ENCODE results near the gene AZU1.

AZU1 gene

DNA sequence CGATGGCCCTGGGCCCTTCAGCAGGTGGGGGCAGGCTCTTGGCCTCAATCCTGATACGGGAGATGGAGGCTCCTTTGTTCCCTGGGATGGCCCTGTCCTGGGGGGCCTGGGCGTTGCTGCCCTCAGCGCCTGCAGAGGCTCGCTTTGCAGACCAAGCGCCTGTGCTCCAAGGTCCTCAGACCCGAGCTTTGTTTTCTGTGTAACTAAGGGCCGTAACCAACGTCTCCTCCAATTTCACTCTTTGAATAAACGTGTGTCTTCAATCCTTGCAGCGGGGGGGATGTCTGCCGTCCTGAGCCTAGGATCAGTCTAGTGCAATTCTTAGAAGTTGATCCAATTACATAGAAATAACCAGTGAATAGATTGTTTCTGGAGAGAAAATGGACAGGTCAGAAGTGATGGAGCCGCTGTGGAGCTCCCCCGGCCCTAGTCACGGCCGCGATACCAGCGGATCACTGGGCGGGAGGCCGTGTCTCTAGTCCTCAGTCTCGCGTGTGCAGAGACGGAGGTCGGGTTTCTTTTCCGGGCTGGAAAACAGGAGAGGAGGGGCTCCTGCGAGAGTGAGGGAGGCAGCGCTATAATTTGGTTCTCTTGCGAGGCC, 25.0 kb upstream of the AZU1 start:
- no peaks in the 10 kb centered on the region for H3K9me3 ChIP-seq (ENCODE audit: control insufficient read depth, insufficient read depth, low read length)
- H3K36me3 ChIP-seq (ENCODE audit: insufficient read depth, low read length), result peaks cover 41% of the 10 kb centered on the region
- H3K9ac ChIP-seq (ENCODE audit: low read depth, low read length), result no peak overlapping the region
- H3K4me1 ChIP-seq (ENCODE audit: insufficient read depth, low read length), result peaks cover 9% of the 10 kb centered on the region

DNA sequence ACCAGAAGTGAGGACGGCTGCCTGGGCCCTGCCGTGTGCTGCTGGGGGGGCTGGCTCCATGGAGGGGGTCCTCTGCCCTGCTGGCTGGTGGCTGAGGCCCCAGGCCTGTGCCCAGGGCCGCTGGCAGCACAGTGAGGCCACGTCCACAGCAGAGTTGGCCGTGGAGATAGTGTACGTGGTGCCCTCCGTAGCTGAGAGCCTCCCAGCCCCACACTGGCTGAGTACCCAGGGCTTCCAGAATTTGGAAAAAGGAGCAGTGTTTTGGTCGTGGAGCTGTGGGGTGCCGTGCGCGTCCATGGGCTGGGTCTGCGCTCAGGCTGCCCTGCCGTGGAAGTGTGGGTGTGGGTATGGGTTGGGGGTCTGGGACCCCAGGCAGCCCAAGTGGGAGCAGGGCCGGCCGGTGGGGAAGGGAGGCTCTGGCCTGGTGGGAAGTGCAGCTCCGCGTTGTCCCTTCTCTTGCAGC, 24.5 kb upstream of the AZU1 start:
- Histone ChIP-seq H3K9me3 (ENCODE audit: control insufficient read depth, insufficient read depth, low read length) (no peaks in the 10 kb centered on the region), H3K4me1 (ENCODE audit: insufficient read depth, low read length) (peaks cover 9% of the 10 kb centered on the region), H3K36me3 (ENCODE audit: insufficient read depth, low read length) (peaks cover 43% of the 10 kb centered on the region), H3K9ac (ENCODE audit: low read depth, low read length) (no peak overlapping the region)

DNA sequence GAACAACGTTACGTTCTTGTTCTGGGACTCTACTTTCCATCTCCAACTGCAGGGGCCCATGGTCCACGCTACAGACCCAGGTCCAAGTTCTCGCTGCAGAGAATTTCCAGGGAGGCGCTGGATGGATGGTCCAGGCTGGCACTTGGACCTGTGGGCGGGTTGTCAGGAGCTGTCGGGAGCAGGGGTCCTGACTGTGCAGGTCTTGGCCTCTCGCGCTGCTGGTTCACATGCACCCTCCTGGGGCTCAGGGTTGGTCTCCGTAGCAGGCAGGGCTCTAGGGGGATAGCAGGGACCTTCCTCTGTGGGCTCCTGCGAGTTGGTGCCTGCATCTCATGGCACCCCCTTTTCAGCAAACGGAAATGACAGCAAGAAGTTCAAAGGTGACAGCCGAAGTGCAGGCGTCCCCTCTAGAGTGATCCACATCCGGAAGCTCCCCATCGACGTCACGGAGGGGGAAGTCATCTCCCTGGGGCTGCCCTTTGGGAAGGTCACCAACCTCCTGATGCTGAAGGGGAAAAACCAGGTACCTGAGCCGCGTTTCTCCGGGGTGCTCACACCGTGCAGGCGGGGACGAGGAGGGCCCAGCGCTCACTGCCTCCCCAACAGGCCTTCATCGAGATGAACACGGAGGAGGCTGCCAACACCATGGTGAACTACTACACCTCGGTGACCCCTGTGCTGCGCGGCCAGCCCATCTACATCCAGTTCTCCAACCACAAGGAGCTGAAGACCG, 23.8 kb upstream of the AZU1 start:
- Histone ChIP-seq H3K4me1 (ENCODE audit: insufficient read depth, low read length) (peaks cover 9% of the 10 kb centered on the region), H3K9ac (ENCODE audit: low read depth, low read length) (no peak overlapping the region), H3K36me3 (ENCODE audit: insufficient read depth, low read length) (peaks cover 45% of the 10 kb centered on the region), H3K9me3 (ENCODE audit: control insufficient read depth, insufficient read depth, low read length) (no peaks in the 10 kb centered on the region)

GRCh38 chr19:804419-805165, 23.0 kb upstream of the AZU1 start:
- Histone ChIP-seq H3K9me3 (ENCODE audit: control insufficient read depth, insufficient read depth, low read length) (no peaks in the 10 kb centered on the region), H3K9ac (ENCODE audit: low read depth, low read length) (no peak overlapping the region), H3K36me3 (ENCODE audit: insufficient read depth, low read length) (peaks cover 51% of the 10 kb centered on the region), H3K4me1 (ENCODE audit: insufficient read depth, low read length) (peaks cover 9% of the 10 kb centered on the region)

- Histone ChIP-seq H3K9ac (ENCODE audit: low read depth, low read length) (no peak overlapping the region), H3K4me1 (ENCODE audit: insufficient read depth, low read length) (peaks cover 7% of the 10 kb centered on the region), H3K9me3 (ENCODE audit: control insufficient read depth, insufficient read depth, low read length) (no peaks in the 10 kb centered on the region), H3K36me3 (ENCODE audit: insufficient read depth, low read length) (peaks cover 55% of the 10 kb centered on the region)
Observed at GRCh38 chr19:805166-805551, 22.5 kb upstream of the AZU1 start.

DNA sequence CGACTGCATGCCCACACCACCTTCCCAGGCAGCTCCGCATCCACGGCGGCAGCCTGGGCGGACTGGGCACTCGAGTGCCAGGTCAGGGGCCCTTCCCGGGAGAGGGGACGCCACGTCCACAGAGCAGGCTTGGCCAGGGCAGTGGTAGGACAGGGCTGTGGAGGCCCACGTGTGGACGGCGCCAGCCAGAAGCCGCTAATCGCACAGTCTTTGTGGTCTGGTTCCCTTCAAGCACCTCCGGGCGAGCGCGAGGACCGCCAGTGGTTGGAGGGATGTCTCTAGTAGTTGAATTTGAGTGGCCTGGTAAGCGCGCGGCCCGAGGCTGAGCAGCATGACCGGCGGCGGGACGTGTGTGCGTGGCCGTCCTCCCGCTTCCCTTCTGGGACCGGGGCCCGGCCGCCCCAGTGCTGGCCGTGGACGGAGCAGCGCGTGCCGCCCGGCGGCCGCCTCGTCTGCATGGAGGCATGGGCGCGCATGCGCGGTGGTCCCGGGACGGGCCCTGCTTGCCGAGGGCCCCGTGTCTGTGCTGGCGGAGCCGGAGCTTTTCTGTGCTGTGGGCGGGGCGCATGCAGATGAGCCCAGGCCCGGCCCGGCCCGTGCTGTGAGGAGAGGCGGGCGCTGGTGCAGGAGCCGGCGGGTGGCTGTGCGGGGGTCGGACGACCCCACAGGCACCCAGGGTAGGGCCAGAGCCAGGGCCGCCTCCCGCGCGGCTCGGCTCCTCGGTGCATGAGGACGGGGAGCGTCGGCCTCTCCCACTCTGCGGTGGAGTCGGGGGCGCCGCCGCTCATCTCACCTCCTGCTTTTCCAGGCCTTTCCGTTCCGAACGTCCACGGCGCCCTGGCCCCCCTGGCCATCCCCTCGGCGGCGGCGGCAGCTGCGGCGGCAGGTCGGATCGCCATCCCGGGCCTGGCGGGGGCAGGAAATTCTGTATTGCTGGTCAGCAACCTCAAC, 21.8 kb upstream of the AZU1 start:
- H3K9me3 ChIP-seq (ENCODE audit: control insufficient read depth, insufficient read depth, low read length), result no peaks in the 10 kb centered on the region
- H3K9ac ChIP-seq (ENCODE audit: low read depth, low read length), result no peak overlapping the region
- H3K4me1 ChIP-seq (ENCODE audit: insufficient read depth, low read length), result no peaks in the 10 kb centered on the region; the same call in 1 of the 2 replicates
- H3K36me3 ChIP-seq (ENCODE audit: insufficient read depth, low read length), result peaks cover 57% of the 10 kb centered on the region

- Histone ChIP-seq H3K9ac (ENCODE audit: low read depth, low read length) (no peak overlapping the region), H3K4me1 (ENCODE audit: insufficient read depth, low read length) (no peaks in the 10 kb centered on the region; the same call in 1 of the 2 replicates), H3K9me3 (ENCODE audit: control insufficient read depth, insufficient read depth, low read length) (no peaks in the 10 kb centered on the region), H3K36me3 (ENCODE audit: insufficient read depth, low read length) (peaks cover 59% of the 10 kb centered on the region)
Observed at GRCh38 chr19:806815-807421, 20.7 kb upstream of the AZU1 start.

GRCh38 chr19:807627-808422, 19.8 kb upstream of the AZU1 start:
- peaks cover 59% of the 10 kb centered on the region for H3K36me3 ChIP-seq (ENCODE audit: insufficient read depth, low read length)
- no peak overlapping the region for H3K9ac ChIP-seq (ENCODE audit: low read depth, low read length)
- no peaks in the 10 kb centered on the region for H3K4me1 ChIP-seq (ENCODE audit: insufficient read depth, low read length)
- H3K9me3 ChIP-seq (ENCODE audit: control insufficient read depth, insufficient read depth, low read length), result no peaks in the 10 kb centered on the region

GRCh38 chr19:808423-808775, 19.2 kb upstream of the AZU1 start:
- H3K4me1 ChIP-seq (ENCODE audit: insufficient read depth, low read length), result no peaks in the 10 kb centered on the region
- H3K36me3 ChIP-seq (ENCODE audit: insufficient read depth, low read length), result peaks cover 57% of the 10 kb centered on the region
- no peak overlapping the region for H3K9ac ChIP-seq (ENCODE audit: low read depth, low read length)
- no peaks in the 10 kb centered on the region for H3K9me3 ChIP-seq (ENCODE audit: control insufficient read depth, insufficient read depth, low read length)

DNA sequence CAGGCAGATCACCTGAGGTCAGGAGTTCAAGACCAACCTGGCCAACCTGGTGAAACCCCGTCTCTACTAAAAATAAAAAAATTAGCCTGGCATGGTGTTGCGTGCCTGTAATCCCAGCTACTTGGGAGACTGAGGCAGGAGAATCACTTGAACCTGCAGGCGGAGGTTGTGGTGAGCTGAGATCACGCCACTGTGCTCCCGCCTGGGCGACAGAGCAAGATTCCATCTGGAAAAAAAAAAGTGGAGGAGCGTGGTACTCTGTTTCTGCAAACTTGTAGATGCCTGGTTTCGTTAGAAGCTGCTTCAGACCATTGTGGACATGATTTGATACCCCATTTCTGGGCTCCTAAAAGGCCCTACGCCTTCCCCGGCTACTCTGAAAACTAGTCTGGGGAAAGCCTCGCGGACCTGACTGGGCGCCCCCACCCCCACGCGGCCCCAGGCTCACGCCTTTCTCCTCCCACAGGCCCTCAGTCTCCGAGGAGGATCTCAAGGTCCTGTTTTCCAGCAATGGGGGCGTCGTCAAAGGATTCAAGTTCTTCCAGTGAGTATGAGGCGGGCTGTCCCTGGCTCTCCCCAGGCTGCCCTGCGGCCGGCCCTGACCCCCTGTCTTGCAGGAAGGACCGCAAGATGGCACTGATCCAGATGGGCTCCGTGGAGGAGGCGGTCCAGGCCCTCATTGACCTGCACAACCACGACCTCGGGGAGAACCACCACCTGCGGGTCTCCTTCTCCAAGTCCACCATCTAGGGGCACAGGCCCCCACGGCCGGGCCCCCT, 17.4 kb upstream of the AZU1 start:
- H3K36me3 ChIP-seq (ENCODE audit: insufficient read depth, low read length), result peaks cover 42% of the 10 kb centered on the region
- no peaks in the 10 kb centered on the region for H3K9me3 ChIP-seq (ENCODE audit: control insufficient read depth, insufficient read depth, low read length)
- H3K4me1 ChIP-seq (ENCODE audit: insufficient read depth, low read length), result no peaks in the 10 kb centered on the region
- H3K9ac ChIP-seq (ENCODE audit: low read depth, low read length), result no peak overlapping the region

GRCh38 chr19:810883-811489, 16.7 kb upstream of the AZU1 start:
- no peak overlapping the region for H3K9ac ChIP-seq (ENCODE audit: low read depth, low read length)
- peaks cover 37% of the 10 kb centered on the region for H3K36me3 ChIP-seq (ENCODE audit: insufficient read depth, low read length)
- H3K4me1 ChIP-seq (ENCODE audit: insufficient read depth, low read length), result no peaks in the 10 kb centered on the region
- H3K9me3 ChIP-seq (ENCODE audit: control insufficient read depth, insufficient read depth, low read length), result no peaks in the 10 kb centered on the region; the same call in 1 of the 2 replicates

- Histone ChIP-seq H3K4me1 (ENCODE audit: insufficient read depth, low read length) (no peaks in the 10 kb centered on the region), H3K36me3 (ENCODE audit: insufficient read depth, low read length) (peaks cover 31% of the 10 kb centered on the region), H3K9ac (ENCODE audit: low read depth, low read length) (no peak overlapping the region), H3K9me3 (ENCODE audit: control insufficient read depth, insufficient read depth, low read length) (no peaks in the 10 kb centered on the region; the same call in 1 of the 2 replicates)
Observed at GRCh38 chr19:811506-812048, 16.1 kb upstream of the AZU1 start.
